Smooth muscle cell (in vitro differentiated cells): ENCODE results near the gene ZNF23. TPM values are rescaled to one million over a fixed set of nuclear protein-coding genes. Genes with fewer than 3 reads are reported as not detected.

ENCODE experiments used
- polyA plus RNA-seq: library from polyadenylated mRNA; unstranded; fragments of >200 nt; fragmentation: Nextera tagmentation; extraction: Ambion mirVana; gene quantifications from 2 replicates; pipeline ENCODE4 v1.2.1, GENCODE V29; 2016
- total RNA-seq: library from RNA; depleted of rRNA; stranded (reverse); fragments of >200 nt; gene quantifications from 2 replicates; pipeline ENCODE4 v1.2.3, GENCODE V29; 2014

Gene ZNF23
- total and polyA plus RNA-seq, 2 experiments from 2014 or later: 6.8 to 13.1 TPM

Other genes with a start within 250 kb of the ZNF23 start
- 0.27 and 0.45 TPM in 2 replicates for gene HYDIN, start 231.5 kb downstream of the ZNF23 start, total RNA-seq
- 0.41 and 0.70 TPM in 2 replicates for gene HYDIN, start 231.5 kb downstream of the ZNF23 start, polyA plus RNA-seq
- gene CMTR2, start 172.8 kb downstream of the ZNF23 start, total RNA-seq: 26.0 and 39.5 TPM in 2 replicates
- gene CMTR2, start 172.8 kb downstream of the ZNF23 start, polyA plus RNA-seq: 7.0 and 10.2 TPM in 2 replicates
- gene CALB2, start 103.5 kb downstream of the ZNF23 start, total RNA-seq: 23.6 and 30.2 TPM in 2 replicates
- 56.1 and 60.7 TPM in 2 replicates for gene CALB2, start 103.5 kb downstream of the ZNF23 start, polyA plus RNA-seq
- not detected in 2 replicates for gene TLE7, start 20.2 kb downstream of the ZNF23 start, total RNA-seq
- gene TLE7, start 20.2 kb downstream of the ZNF23 start, polyA plus RNA-seq: not detected in 2 replicates
- 3.3 and 4.6 TPM in 2 replicates for gene ZNF19, start 27.1 kb upstream of the ZNF23 start, total RNA-seq
- 0.37 and 2.2 TPM in 2 replicates for gene ZNF19, start 27.1 kb upstream of the ZNF23 start, polyA plus RNA-seq
- not detected in 2 replicates for gene CHST4, start 64.2 kb upstream of the ZNF23 start, total RNA-seq
- not detected in 2 replicates for gene CHST4, start 64.2 kb upstream of the ZNF23 start, polyA plus RNA-seq
- gene TAT, start 114.8 kb upstream of the ZNF23 start, total RNA-seq: not detected in 2 replicates
- not detected in 2 replicates for gene TAT, start 114.8 kb upstream of the ZNF23 start, polyA plus RNA-seq
- gene MARVELD3, start 163.9 kb upstream of the ZNF23 start, total RNA-seq: 1.7 and 2.4 TPM in 2 replicates
- gene MARVELD3, start 163.9 kb upstream of the ZNF23 start, polyA plus RNA-seq: 1.5 and 6.6 TPM in 2 replicates